Erythroblast (primary cell): Measurements from ENCODE around the gene AFF3.

Source experiments
- GATA1 ChIP-seq: IDR thresholded peaks from 2 replicates; pipeline ENCODE4 v1.6.1; 2011; ENCODE audit warnings: low read depth, mild to moderate bottlenecking, control low read depth, low read length, moderate library complexity
- POLR2A ChIP-seq: IDR thresholded peaks from 2 replicates; pipeline ENCODE4 v1.6.1; 2011; ENCODE audit warnings: mild to moderate bottlenecking, low read length

GRCh38 chr2:100004348-100004884 is 138.0 kb downstream of the AFF3 start:
- no peak for TF ChIP-seq POLR2A
- no peak for TF ChIP-seq GATA1
